ENCODE measurements around the gene PSMC5. TPM values are rescaled to one million over a fixed set of nuclear protein-coding genes. Genes with fewer than 3 reads are reported as not detected.

Gene PSMC5
- total and polyA plus RNA-seq, 7 donors, result 94.2 to 161 (median 115) TPM

DNA sequence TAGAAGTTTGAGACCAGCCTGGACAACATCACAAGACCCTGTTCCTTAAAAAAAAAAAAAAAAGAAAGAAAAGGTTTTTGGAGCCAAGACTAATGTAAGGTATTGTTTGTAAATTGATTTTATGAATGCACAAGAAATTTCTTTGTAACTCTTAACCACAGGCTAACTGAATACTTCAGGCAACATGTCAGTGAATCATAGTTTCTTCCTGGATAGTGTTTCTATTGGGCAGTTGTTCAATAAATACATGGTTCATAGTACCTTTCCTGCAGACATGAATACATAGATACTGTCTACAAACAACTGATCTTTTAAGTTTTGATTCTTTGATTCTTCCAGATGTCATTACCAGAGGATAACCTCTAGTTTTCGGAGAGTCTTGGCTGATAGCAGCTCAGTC is 41.7 kb upstream of the PSMC5 start:
- Histone ChIP-seq H3K9me3 (no peaks in the 10 kb centered on the region), H3K27me3 (no peaks in the 10 kb centered on the region), H3K27ac (no peak overlapping the region), H3K4me1 (peaks cover 0 to 24% (median 19%) of the 10 kb centered on the region in 4 donors), H3K4me3 (no peak overlapping the region), H3K36me3 (peaks cover 14 to 48% (median 32%) of the 10 kb centered on the region in 4 donors)
- intact Hi-C loops (cut with DNase I), result no loop called here
- DNase-seq, result no peak
- no peak for TF ChIP-seq POLR2A (IDR thresholded peaks at IDR 0.05)
- no peak for TF ChIP-seq POLR2AphosphoS5 (IDR thresholded peaks at IDR 0.05)
- TF ChIP-seq, protein P1, sequence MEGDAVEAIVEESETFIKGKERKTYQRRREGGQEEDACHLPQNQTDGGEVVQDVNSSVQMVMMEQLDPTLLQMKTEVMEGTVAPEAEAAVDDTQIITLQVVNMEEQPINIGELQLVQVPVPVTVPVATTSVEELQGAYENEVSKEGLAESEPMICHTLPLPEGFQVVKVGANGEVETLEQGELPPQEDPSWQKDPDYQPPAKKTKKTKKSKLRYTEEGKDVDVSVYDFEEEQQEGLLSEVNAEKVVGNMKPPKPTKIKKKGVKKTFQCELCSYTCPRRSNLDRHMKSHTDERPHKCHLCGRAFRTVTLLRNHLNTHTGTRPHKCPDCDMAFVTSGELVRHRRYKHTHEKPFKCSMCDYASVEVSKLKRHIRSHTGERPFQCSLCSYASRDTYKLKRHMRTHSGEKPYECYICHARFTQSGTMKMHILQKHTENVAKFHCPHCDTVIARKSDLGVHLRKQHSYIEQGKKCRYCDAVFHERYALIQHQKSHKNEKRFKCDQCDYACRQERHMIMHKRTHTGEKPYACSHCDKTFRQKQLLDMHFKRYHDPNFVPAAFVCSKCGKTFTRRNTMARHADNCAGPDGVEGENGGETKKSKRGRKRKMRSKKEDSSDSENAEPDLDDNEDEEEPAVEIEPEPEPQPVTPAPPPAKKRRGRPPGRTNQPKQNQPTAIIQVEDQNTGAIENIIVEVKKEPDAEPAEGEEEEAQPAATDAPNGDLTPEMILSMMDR (IDR thresholded peaks at IDR 0.05), result no peak
- TF ChIP-seq EP300 (IDR thresholded peaks at IDR 0.05), result no peak
- WGBS, 2 donors, result 91 to 95% methylated on average over 1 of the region's 1 CpG

GRCh38 chr17:63786117-63786516 is 41.1 kb upstream of the PSMC5 start:
- no peak for DNase-seq
- 98 to 100% methylated on average over 1 of the region's 1 CpG for WGBS, 2 donors
- no peak for TF ChIP-seq EP300 (IDR thresholded peaks at IDR 0.05)
- TF ChIP-seq, protein P1 (IDR thresholded peaks at IDR 0.05), result no peak
- TF ChIP-seq POLR2A (IDR thresholded peaks at IDR 0.05), result no peak
- TF ChIP-seq POLR2AphosphoS5 (IDR thresholded peaks at IDR 0.05), result no peak
- Histone ChIP-seq H3K4me3 (no peak overlapping the region), H3K4me1 (peaks cover 0 to 19% (median 14%) of the 10 kb centered on the region in 4 donors), H3K9me3 (no peaks in the 10 kb centered on the region), H3K36me3 (peaks cover 14 to 54% (median 36%) of the 10 kb centered on the region in 4 donors), H3K27ac (no peak overlapping the region), H3K27me3 (no peaks in the 10 kb centered on the region)
- intact Hi-C loops (cut with DNase I), result no loop called here

- no peak overlapping the region for H3K4me3 ChIP-seq
- H3K27ac ChIP-seq, result no peak overlapping the region
- intact Hi-C loops (cut with DNase I), result no loop called here
- DNase-seq, result no peak
- H3K27me3 ChIP-seq, result no peaks in the 10 kb centered on the region
- no peak for TF ChIP-seq EP300 (IDR thresholded peaks at IDR 0.05)
- no peak for TF ChIP-seq POLR2A (IDR thresholded peaks at IDR 0.05)
- TF ChIP-seq POLR2AphosphoS5 (IDR thresholded peaks at IDR 0.05), result no peak
- TF ChIP-seq, protein P1 (IDR thresholded peaks at IDR 0.05), result no peak
- peaks cover 0 to 16% (median 13%) of the 10 kb centered on the region in 4 donors for H3K4me1 ChIP-seq
- H3K9me3 ChIP-seq, result no peaks in the 10 kb centered on the region
- 88 to 95% methylated on average over 13 of the region's 13 CpGs for WGBS, 2 donors
- peaks cover 14 to 64% (median 37%) of the 10 kb centered on the region in 4 donors for H3K36me3 ChIP-seq
Measured at GRCh38 chr17:63786971-63787711, 40.1 kb upstream of the PSMC5 start.

DNA sequence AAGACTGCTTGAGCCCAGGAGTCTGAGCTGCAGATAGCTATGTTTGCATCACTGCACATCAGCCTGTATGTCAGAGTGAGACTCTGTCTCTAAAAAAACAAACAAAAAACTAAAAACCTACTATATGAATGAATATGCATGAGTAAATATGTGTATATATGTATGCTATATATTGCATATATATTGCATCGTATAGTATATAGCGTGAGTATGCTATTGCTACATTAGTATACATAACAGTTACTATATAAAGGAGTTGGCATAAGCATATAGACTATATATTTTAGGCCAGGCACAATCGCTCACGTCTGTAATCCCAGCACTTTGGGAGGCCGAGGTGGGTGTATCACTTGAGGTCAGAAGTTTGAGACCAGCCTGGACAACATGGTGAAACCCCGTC is 37.2 kb upstream of the PSMC5 start:
- no peaks in the 10 kb centered on the region for H3K27me3 ChIP-seq
- peaks cover 25 to 83% (median 57%) of the 10 kb centered on the region in 4 donors for H3K36me3 ChIP-seq
- TF ChIP-seq, protein P1 (IDR thresholded peaks at IDR 0.05), result no peak
- no peak for TF ChIP-seq EP300 (IDR thresholded peaks at IDR 0.05)
- no peak for TF ChIP-seq POLR2A (IDR thresholded peaks at IDR 0.05)
- TF ChIP-seq POLR2AphosphoS5 (IDR thresholded peaks at IDR 0.05), result no peak
- H3K27ac ChIP-seq, result no peak overlapping the region
- 94% methylated on average over 6 of the region's 6 CpGs for whole genome bisulfite sequencing, 2 donors
- H3K4me1 ChIP-seq, result peaks cover 0 to 9% (median 2%) of the 10 kb centered on the region in 4 donors
- no peak for DNase-seq
- intact Hi-C loops (cut with DNase I), result no loop called here
- H3K4me3 ChIP-seq, result no peak overlapping the region
- H3K9me3 ChIP-seq, result no peaks in the 10 kb centered on the region

Measured in sigmoid colon (tissue), 7 donors.